GM23338 (cell line): ENCODE data around the gene MRPS17. TPM values are rescaled to one million over a fixed set of nuclear protein-coding genes. Genes with fewer than 3 reads are reported as not detected.

Experiments
- ATAC-seq: fragments of 200-7000 bp; cut with Tn5 transposase; 3 replicates; pipeline ENCODE4 v1.9.1; 2020
- DNase-seq: peaks from one replicate; pipeline ENCODE4 v3.0.0-alpha.2; 2015; ENCODE audit warnings: low spot score
- H2AFZ ChIP-seq: fragments of 200-600 bp; sonication (generic); 2 replicates; pipeline ENCODE4 v1.8.0; 2016; ENCODE audit warnings: antibody characterized with exemption, mild to moderate bottlenecking, moderate library complexity
- H3F3A ChIP-seq: fragments of 200-600 bp; sonication (generic); replicated peaks from 2 replicates; pipeline ENCODE4 v1.8.0; 2017; ENCODE audit warnings: antibody characterized with exemption, mixed run types, low read depth
- H3K27ac ChIP-seq: fragments of 200-600 bp; sonication (generic); 2 replicates; pipeline ENCODE4 v1.6.1; 2016; ENCODE audit warnings: low read depth
- H3K27me3 ChIP-seq: fragments of 200-600 bp; sonication (generic); 2 replicates; pipeline ENCODE4 v1.8.0; 2016; ENCODE audit warnings: mild to moderate bottlenecking, mixed run types, moderate library complexity; ENCODE audit not compliant: insufficient read depth
- H3K36me3 ChIP-seq: fragments of 200-600 bp; sonication (generic); 2 replicates; pipeline ENCODE4 v1.8.0; 2016; ENCODE audit warnings: mild to moderate bottlenecking; ENCODE audit not compliant: insufficient read depth
- H3K4me1 ChIP-seq: fragments of 200-600 bp; sonication (generic); 2 replicates; pipeline ENCODE4 v1.8.0; 2016; ENCODE audit warnings: mild to moderate bottlenecking, moderate library complexity; ENCODE audit not compliant: insufficient read depth
- H3K4me2 ChIP-seq: fragments of 200-600 bp; sonication (generic); 2 replicates; pipeline ENCODE4 v1.7.1; 2017; ENCODE audit warnings: mixed run types
- H3K4me3 ChIP-seq: fragments of 200-600 bp; sonication (generic); 2 replicates; pipeline ENCODE4 v1.6.1; 2016; ENCODE audit warnings: mixed run types
- H3K79me2 ChIP-seq: fragments of 200-600 bp; sonication (generic); replicated peaks from 2 replicates; pipeline ENCODE4 v1.8.0; 2017; ENCODE audit warnings: mild to moderate bottlenecking; ENCODE audit not compliant: insufficient read depth
- H3K9me2 ChIP-seq: fragments of 200-600 bp; sonication (generic); 2 replicates; pipeline ENCODE4 v1.8.0; 2017; ENCODE audit not compliant: insufficient read depth
- H4K20me1 ChIP-seq: fragments of 200-600 bp; sonication (generic); replicated peaks from 2 replicates; pipeline ENCODE4 v1.8.0; 2017; ENCODE audit warnings: mild to moderate bottlenecking; ENCODE audit not compliant: insufficient read depth
- H3K27ac Mint-ChIP-seq: 2 replicates; pipeline ENCODE4 v1.8.0; 2020; ENCODE audit warnings: inconsistent platforms, mild to moderate bottlenecking, moderate library complexity, mixed read lengths
- H3K27me3 Mint-ChIP-seq: 3 replicates; pipeline ENCODE4 v1.8.0; 2022; ENCODE audit warnings: low read depth, mild to moderate bottlenecking, moderate library complexity, mixed read lengths, inconsistent platforms; ENCODE audit not compliant: insufficient read depth, poor library complexity
- H3K36me3 Mint-ChIP-seq: 3 replicates; pipeline ENCODE4 v1.8.0; 2021; ENCODE audit warnings: low read depth, mild to moderate bottlenecking, inconsistent platforms, moderate library complexity, mixed read lengths
- H3K4me1 Mint-ChIP-seq: 3 replicates; pipeline ENCODE4 v1.8.0; 2020; ENCODE audit warnings: mild to moderate bottlenecking, inconsistent platforms, mixed read lengths
- H3K4me3 Mint-ChIP-seq: 3 replicates; pipeline ENCODE4 v1.8.0; 2021; ENCODE audit warnings: moderate library complexity, mild to moderate bottlenecking, inconsistent platforms, mixed read lengths
- H3K9me3 Mint-ChIP-seq: 3 replicates; pipeline ENCODE4 v1.8.0; 2020; ENCODE audit warnings: moderate library complexity, mild to moderate bottlenecking, inconsistent platforms, mixed read lengths
- CREB1 ChIP-seq: fragments of 250-450 bp; sonication (Bioruptor Pico); IDR thresholded peaks from 2 replicates; pipeline ENCODE4 v1.5.0; 2020; ENCODE audit warnings: low read depth, mild to moderate bottlenecking, moderate library complexity
- CTCF ChIP-seq, 2 experiments: fragments of 200-600 bp in 1 of 2; sonication (generic) in 1 of 2; conservative IDR thresholded peaks; 2 replicates each; pipeline versions ENCODE4 v1.5.1 to v1.6.1; 2016 to 2017; ENCODE audit warnings: antibody characterized with exemption in 2 of 2, low read depth in 2 of 2, mild to moderate bottlenecking in 2 of 2, moderate library complexity in 1 of 2
- ETS1 ChIP-seq: IDR thresholded peaks from 2 replicates; pipeline ENCODE4 v1.6.1; 2016; ENCODE audit warnings: antibody characterized with exemption
- EZH2 ChIP-seq: fragments of 200-600 bp; sonication (generic); IDR thresholded peaks from one replicate; pipeline ENCODE4 v1.8.0; 2017; ENCODE audit warnings: antibody characterized with exemption, mild to moderate bottlenecking, low read depth; ENCODE audit not compliant: unreplicated experiment
- EZH2phosphoT487 ChIP-seq: fragments of 200-600 bp; sonication (generic); IDR thresholded peaks from one replicate; pipeline ENCODE4 v1.8.1; 2018; ENCODE audit warnings: antibody characterized with exemption; ENCODE audit not compliant: unreplicated experiment
- JUNB ChIP-seq: IDR thresholded peaks from one replicate; pipeline ENCODE4 v1.6.1; 2016; ENCODE audit warnings: antibody characterized with exemption; ENCODE audit not compliant: unreplicated experiment
- NANOG ChIP-seq: IDR thresholded peaks from 2 replicates; pipeline ENCODE4 v1.6.1; 2016; ENCODE audit warnings: antibody characterized with exemption, borderline replicate concordance
- POLR2AphosphoS5 ChIP-seq: IDR thresholded peaks from 2 replicates; pipeline ENCODE4 v1.6.1; 2016; ENCODE audit warnings: antibody characterized with exemption, low read depth
- REST ChIP-seq: IDR thresholded peaks from one replicate; pipeline ENCODE4 v1.6.1; 2018; ENCODE audit warnings: antibody characterized with exemption; ENCODE audit not compliant: unreplicated experiment
- STAT1 ChIP-seq: IDR thresholded peaks from one replicate; pipeline ENCODE4 v1.6.1; 2016; ENCODE audit warnings: antibody characterized with exemption; ENCODE audit not compliant: unreplicated experiment
- ZNF114 ChIP-seq: fragments of 250-450 bp; sonication (Bioruptor Pico); IDR thresholded peaks from 2 replicates; pipeline ENCODE4 v1.5.0; 2020; ENCODE audit warnings: mild to moderate bottlenecking, moderate library complexity
- ZNF331 ChIP-seq: fragments of 250-450 bp; sonication (Bioruptor Pico); IDR thresholded peaks from 2 replicates; pipeline ENCODE4 v1.5.0; 2020; ENCODE audit warnings: low read depth, mild to moderate bottlenecking, moderate library complexity
- ZNF462 ChIP-seq: fragments of 250-450 bp; sonication (Bioruptor Pico); IDR thresholded peaks from 2 replicates; pipeline ENCODE4 v1.5.0; 2020; ENCODE audit warnings: mild to moderate bottlenecking, moderate library complexity
- polyA plus RNA-seq: library from polyadenylated mRNA; unstranded; fragments of >200 nt; fragmentation: Nextera tagmentation; extraction: Ambion mirVana; gene quantifications from 2 replicates; pipeline ENCODE4 v1.2.1, GENCODE V29; 2016
- total RNA-seq: library from RNA; depleted of rRNA; stranded (reverse); fragments of >200 nt; shearing (Covaris generic); gene quantifications from 2 replicates; pipeline ENCODE4 v1.2.3, GENCODE V29; 2014

MRPS17 gene
- total and polyA plus RNA-seq, 2 experiments from 2014 or later = 14.6 to 100 TPM

GRCh38 chr7:55928006-55928767 lies 23.5 kb upstream of the MRPS17 start:
- Histone ChIP-seq H4K20me1 (no peaks in the 10 kb centered on the region), H3K4me3 (no peak overlapping the region), H3K27me3 (no peaks in the 10 kb centered on the region), H2AFZ (no peak overlapping the region), H3K9me2 (no peaks in the 10 kb centered on the region), H3K4me2 (no peak overlapping the region), H3F3A (no peaks in the 10 kb centered on the region), H3K27ac (peak overlapping the region; percentile 39; the same call in 1 of the 2 replicates), H3K4me1 (no peaks in the 10 kb centered on the region), H3K79me2 (no peaks in the 10 kb centered on the region), H3K36me3 (no peaks in the 10 kb centered on the region)
- H3K4me1 Mint-ChIP-seq = no peaks in the 10 kb centered on the region; the same call in 2 of the 3 replicates
- ATAC-seq (no peak), DNase-seq (no peak)
- H3K36me3 Mint-ChIP-seq = peaks cover 12% of the 10 kb centered on the region; the same call in 2 of the 3 replicates
- H3K27me3 Mint-ChIP-seq = peaks cover 1% of the 10 kb centered on the region
- H3K27ac Mint-ChIP-seq = no peak overlapping the region
- peaks cover 7% of the 10 kb centered on the region; the same call in 2 of the 3 replicates for H3K9me3 Mint-ChIP-seq
- no peak overlapping the region for H3K4me3 Mint-ChIP-seq
- TF ChIP-seq REST = no peak
- no peak for TF ChIP-seq STAT1
- no peak for TF ChIP-seq CTCF (conservative IDR thresholded peaks at IDR 0.05; ENCODE audit: low read depth in 2 of 2)
- TF ChIP-seq POLR2AphosphoS5 = no peak
- no peak for TF ChIP-seq ZNF462 (CRISPR knock-in tag)
- TF ChIP-seq ETS1 = no peak
- TF ChIP-seq CREB1 (CRISPR knock-in tag) = no peak
- no peak for TF ChIP-seq NANOG
- TF ChIP-seq ZNF331 = no peak
- no peak for TF ChIP-seq ZNF114 (CRISPR knock-in tag)
- no peak for TF ChIP-seq EZH2phosphoT487
- no peak for TF ChIP-seq EZH2
- TF ChIP-seq JUNB = no peak
